Large intestine (tissue), 12 donors: ENCODE measurements around the gene FGF12. TPM values are rescaled to one million over a fixed set of nuclear protein-coding genes. Genes with fewer than 3 reads are reported as not detected.
"Not testable (repeated sequence)": the region's sequence is repeated elsewhere in the genome, so short reads cannot be mapped to it uniquely, and the experiment has no call there.

ENCODE experiments used
- DNase-seq, 2 donors: peaks; one replicate each; pipeline versions ENCODE4 v3.0.0 to v3.0.0-alpha.2; 2013
- H3K27ac ChIP-seq: one replicate; pipeline ENCODE4 v1.5.1; 2013; ENCODE audit warnings: low read length
- H3K27me3 ChIP-seq: 2 replicates; pipeline ENCODE4 v1.6.1; 2013; ENCODE audit warnings: low read length; ENCODE audit not compliant: control insufficient read depth, insufficient read depth
- H3K36me3 ChIP-seq: 2 replicates; pipeline ENCODE4 v1.6.1; 2013; ENCODE audit warnings: low read length; ENCODE audit not compliant: control insufficient read depth, insufficient read depth
- H3K4me1 ChIP-seq: one replicate; pipeline ENCODE4 v1.6.1; 2013; ENCODE audit warnings: low read length; ENCODE audit not compliant: control insufficient read depth, insufficient read depth
- H3K4me3 ChIP-seq: one replicate; pipeline ENCODE4 v1.5.1; 2013; ENCODE audit warnings: low read length
- H3K9me3 ChIP-seq: one replicate; pipeline ENCODE4 v1.6.1; 2013; ENCODE audit warnings: mild to moderate bottlenecking, low read depth, low read length, moderate library complexity; ENCODE audit not compliant: control insufficient read depth
- WGBS: methylation state at CpG from one replicate; pipeline ENCODE4 v1.1.5; 2013; ENCODE audit warnings: low lambda C conversion rate; ENCODE audit not compliant: insufficient coverage; 5-methylcytosine and 5-hydroxymethylcytosine counted together
- long read RNA-seq, 11 donors: transcript quantifications; one replicate each; lab custom pipeline, GENCODE V29; 2026
- polyA plus RNA-seq: library from polyadenylated mRNA; unstranded; fragments of 120-200 nt; gene quantifications from one replicate; pipeline ENCODE4 v1.2.1, GENCODE V29; 2013

Gene FGF12
- 2.1 TPM for polyA plus RNA-seq
- long read RNA-seq, donor 1, result 0 reads
- long read RNA-seq, donor 2, result 0 reads
- long read RNA-seq, donor 3, result 0 reads
- long read RNA-seq, donor 4, result 0 reads
- long read RNA-seq, donor 5, result 0 reads
- long read RNA-seq, donor 6, result 0 reads
- long read RNA-seq, donor 7, partial matches to known transcripts, result 0 of 1 reads
- long read RNA-seq, donor 7, other reads (novel, unspliced or antisense), result 0 of 1 reads
- long read RNA-seq, donor 8, result 0 reads
- long read RNA-seq, donor 9, result 0 reads
- long read RNA-seq, donor 10, result 0 reads
- long read RNA-seq, donor 11, partial matches to known transcripts, result 0 of 1 reads
- long read RNA-seq, donor 11, other reads (novel, unspliced or antisense), result 0 of 1 reads

DNA sequence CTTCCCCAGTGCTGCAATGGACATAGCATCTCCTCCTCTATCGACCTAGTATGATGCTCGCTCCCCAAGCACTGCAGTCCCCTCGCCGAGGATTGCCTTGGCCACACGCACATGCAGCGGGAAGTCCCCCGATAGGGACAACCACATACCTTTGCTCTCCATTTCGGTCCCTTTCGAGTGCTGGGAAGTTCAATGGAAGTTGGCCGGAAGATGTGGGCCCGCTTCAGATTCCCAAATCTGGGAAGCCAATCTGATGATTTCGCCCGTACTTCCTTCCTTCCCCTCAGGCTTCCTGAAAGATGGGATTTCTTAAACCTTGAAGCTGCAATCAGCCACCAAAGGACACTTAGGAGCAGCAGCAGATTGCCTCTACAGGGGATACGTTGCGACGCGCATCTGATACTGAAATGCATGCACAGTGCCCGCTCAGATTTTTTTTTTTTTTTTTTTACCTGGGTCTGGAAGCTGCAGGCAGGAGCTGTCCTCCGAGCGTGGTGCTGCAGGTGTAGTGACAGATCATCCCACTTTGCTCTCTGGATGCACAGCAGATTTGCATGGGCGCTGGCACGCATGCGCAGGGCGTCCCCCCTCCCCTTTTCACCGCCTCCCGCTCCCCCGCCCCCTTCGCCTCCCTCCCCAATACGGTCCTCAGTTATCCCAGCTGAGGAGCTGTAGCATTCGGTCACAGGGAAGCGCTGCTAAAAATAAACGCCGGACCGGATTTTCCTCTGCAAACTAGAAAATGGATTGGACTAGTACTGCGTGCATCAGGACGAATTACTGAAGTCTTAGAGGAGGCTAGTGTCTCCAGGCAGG is at the start of gene FGF12:
Gene FGF12 (minus strand): TSS at position 510 of the 816 bp plus-strand sequence.
- Histone ChIP-seq H3K4me3 (peak within 1 kb of the TSS; percentile 7), H3K27ac (no peak within 1 kb of the TSS), H3K9me3 (no peaks in the 10 kb centered on the region), H3K36me3 (no peaks in the 10 kb centered on the region), H3K27me3 (peaks cover 3% of the 10 kb centered on the region), H3K4me1 (no peaks in the 10 kb centered on the region)
- peak; percentile 23 to 42 for DNase-seq
- WGBS, result 0% methylated on average over 3 of the region's 36 CpGs

DNA sequence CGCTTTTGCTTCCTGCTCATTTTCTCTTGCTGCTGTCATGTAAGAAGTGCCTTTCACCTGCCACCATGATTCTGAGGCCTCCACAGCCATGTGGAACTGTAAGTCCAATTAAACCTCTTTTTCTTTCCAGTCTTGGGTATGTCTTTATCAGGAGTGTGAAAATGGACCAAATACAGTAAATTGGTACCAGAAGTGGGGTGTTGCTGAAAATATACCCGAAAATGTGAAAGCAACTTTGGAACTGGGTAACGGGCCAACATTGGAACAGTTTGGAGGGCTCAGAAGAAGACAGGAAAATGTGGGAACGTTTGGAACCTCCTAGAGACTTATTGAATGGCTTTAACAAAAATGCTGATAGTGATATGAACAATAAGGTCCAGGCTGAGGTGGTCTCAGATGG is 47.0 kb upstream of the FGF12 start:
- not testable (repeated sequence) for H3K4me1 ChIP-seq, H3K4me3 ChIP-seq, H3K27me3 ChIP-seq, DNase-seq, H3K36me3 ChIP-seq, H3K27ac ChIP-seq, H3K9me3 ChIP-seq
- WGBS, result 100% methylated on average over 1 of the region's 4 CpGs

DNA sequence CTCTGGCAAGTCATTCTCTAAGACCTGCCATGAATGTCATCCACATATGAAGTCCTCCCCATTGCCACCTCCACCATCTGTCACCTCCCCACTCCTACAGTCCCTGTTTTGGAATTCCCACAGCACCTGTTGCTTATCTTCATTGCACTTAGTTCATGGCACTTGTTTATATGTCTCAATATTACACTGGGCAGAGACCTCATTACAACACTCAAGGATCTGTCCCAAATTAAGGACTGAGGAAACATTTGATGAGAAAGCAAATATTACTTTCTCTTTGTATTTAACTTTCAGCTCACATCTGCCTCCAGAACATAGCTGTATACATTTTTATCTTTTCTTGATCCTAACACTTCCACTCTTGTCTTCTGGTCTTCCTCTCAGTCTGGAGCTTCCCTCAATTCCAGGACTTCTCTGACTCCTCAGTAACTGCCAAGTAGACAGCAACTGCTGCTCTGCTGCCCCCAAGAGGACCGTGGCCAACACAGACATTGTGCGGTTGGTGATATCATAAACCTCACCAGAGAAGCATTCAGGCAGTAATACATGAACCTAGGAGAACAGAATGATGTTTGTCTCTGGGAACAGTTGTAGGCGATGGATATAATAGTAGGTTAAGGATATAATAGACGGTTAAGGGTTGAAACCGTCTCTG is 45.0 kb upstream of the FGF12 start:
- no peak for DNase-seq
- no peaks in the 10 kb centered on the region for H3K36me3 ChIP-seq
- H3K27ac ChIP-seq, result no peak overlapping the region
- H3K27me3 ChIP-seq, result no peaks in the 10 kb centered on the region
- WGBS, result 70% methylated on average over 3 of the region's 5 CpGs
- H3K9me3 ChIP-seq, result no peaks in the 10 kb centered on the region
- no peaks in the 10 kb centered on the region for H3K4me1 ChIP-seq
- H3K4me3 ChIP-seq, result no peak overlapping the region

DNA sequence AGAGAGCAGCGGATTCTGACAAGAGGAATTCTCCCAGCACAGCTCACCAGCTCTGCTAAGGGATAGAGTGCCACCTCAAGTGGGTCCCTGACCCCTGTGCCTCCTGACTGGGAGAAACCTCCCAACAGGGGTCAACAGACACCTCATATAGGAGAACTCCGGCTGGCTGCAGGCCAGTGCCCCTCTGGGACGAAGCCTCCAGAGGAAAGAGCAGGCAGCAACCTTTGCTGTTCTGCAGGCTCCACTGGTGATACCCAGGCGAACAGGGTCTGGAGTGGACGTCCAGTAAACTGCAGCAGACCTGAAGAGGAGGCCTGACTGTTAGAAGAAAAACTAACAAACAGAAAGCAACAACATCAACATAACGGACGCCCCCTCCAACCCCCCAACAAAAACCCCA is 31.3 kb upstream of the FGF12 start:
- no peaks in the 10 kb centered on the region for H3K36me3 ChIP-seq
- H3K4me3 ChIP-seq, result no peak overlapping the region
- WGBS, result no CpG with 5 or more reads among the region's 7 CpGs
- no peaks in the 10 kb centered on the region for H3K9me3 ChIP-seq
- no peak overlapping the region for H3K27ac ChIP-seq
- no peaks in the 10 kb centered on the region for H3K27me3 ChIP-seq
- DNase-seq, result no peak
- no peaks in the 10 kb centered on the region for H3K4me1 ChIP-seq

DNA sequence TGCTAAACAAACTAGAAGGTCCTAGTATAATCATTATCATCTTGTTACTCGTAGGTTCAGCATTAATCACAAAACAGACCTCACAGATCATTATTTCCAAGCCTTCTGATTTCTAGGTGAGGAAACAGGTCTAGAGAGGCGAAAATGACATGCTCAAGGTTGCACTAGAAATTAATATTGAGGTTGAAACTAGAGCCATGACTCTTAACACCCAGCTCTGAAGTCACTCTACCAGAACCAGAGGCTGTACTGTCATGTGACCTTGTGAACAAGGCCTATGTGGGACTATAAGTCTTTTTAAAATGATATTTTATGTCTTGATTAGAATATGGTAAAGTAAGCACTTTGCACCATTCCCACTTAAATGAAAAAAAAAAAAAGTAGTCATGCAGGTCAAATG is 23.8 kb upstream of the FGF12 start:
- no peak overlapping the region for H3K4me3 ChIP-seq
- no CpG with 5 or more reads among the region's 2 CpGs for WGBS
- no peaks in the 10 kb centered on the region for H3K9me3 ChIP-seq
- H3K27ac ChIP-seq, result no peak overlapping the region
- no peaks in the 10 kb centered on the region for H3K27me3 ChIP-seq
- H3K36me3 ChIP-seq, result no peaks in the 10 kb centered on the region
- H3K4me1 ChIP-seq, result no peaks in the 10 kb centered on the region
- DNase-seq, result no peak

DNA sequence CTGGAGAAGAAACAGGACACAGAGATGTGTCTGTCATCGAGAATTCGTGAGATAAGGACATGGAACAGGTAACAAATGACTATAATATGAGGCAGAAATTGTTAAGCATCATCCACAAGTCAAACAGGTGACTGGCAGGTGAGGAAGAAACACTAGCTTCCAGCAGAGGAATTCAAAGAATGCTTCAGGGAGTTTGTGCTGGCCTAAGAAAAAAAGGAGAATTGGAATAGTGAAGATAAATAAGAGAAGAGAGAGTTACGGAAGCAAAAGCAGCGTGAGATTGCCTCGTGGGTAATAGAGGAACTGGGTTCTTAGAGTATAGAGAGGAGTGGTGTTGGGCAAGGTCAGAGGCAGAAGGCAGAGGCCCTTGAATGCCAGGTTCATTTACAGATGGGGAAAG is 22.9 kb upstream of the FGF12 start:
- no peak for DNase-seq
- Histone ChIP-seq H3K36me3 (no peaks in the 10 kb centered on the region), H3K9me3 (no peaks in the 10 kb centered on the region), H3K4me1 (no peaks in the 10 kb centered on the region), H3K27ac (no peak overlapping the region), H3K4me3 (no peak overlapping the region), H3K27me3 (no peaks in the 10 kb centered on the region)
- 49% methylated on average over 4 of the region's 5 CpGs for WGBS

DNA sequence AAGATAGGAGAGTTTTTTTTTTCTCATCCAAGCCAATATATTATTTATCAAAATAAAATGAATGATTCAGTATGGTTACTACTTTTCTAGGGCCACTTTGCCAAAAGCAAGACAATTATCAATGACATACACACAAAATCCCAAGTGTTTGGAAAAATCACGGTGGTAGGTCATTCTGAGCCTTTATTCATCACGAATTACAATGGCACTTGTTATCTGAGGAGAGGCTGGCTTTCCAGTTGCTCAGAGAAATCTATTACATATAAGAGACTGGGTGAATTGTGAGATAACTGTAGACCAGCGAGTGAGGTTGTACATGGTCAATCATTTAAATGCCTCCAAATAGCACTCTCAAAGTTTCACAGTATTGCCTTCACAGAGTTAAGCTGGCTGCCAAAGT is 20.4 kb upstream of the FGF12 start:
- H3K4me3 ChIP-seq, result no peak overlapping the region
- H3K27me3 ChIP-seq, result no peaks in the 10 kb centered on the region
- 37% methylated on average over 2 of the region's 3 CpGs for WGBS
- no peaks in the 10 kb centered on the region for H3K4me1 ChIP-seq
- no peaks in the 10 kb centered on the region for H3K9me3 ChIP-seq
- no peak for DNase-seq
- H3K27ac ChIP-seq, result no peak overlapping the region
- no peaks in the 10 kb centered on the region for H3K36me3 ChIP-seq

DNA sequence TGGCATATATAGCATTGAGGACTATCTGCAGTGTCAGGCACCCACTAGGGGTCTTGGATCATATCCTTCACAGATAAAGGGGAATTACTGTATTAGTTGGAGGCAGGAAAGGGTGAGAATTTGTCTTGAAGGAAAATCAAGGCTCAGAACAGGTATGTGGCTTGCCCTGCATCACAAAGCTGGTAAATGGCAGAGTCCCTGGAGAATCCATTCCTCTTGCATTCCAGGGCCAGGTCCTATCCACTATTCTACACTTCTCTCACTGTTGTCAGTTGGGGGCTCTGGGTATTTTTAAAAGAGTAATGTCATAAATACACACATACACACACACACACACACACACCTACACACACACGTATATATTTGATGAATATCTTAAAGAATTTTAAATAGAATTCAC is 19.8 kb upstream of the FGF12 start:
- no peak for DNase-seq
- Histone ChIP-seq H3K36me3 (no peaks in the 10 kb centered on the region), H3K4me1 (no peaks in the 10 kb centered on the region), H3K27ac (no peak overlapping the region), H3K4me3 (no peak overlapping the region), H3K27me3 (no peaks in the 10 kb centered on the region), H3K9me3 (no peaks in the 10 kb centered on the region)
- no CpG with 5 or more reads among the region's 1 CpG for WGBS

DNA sequence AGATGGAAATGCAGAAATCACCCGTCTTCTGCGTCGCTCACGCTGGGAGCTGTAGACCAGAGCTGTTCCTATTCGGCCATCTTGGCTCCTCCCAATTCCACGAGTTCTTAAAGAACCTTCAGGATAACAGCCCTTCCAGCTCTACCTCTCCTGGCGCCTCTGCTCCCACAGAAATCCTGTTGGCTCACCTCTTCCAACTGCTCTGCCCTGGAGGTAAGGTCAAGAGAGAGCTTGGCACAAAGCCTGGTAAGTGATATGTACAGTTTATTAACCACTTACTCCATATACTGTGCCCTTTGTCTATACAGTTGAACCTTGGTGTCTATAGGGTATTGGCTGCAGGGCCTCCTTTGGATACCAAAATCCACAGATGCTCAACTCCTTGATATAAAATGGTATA is 17.8 kb upstream of the FGF12 start:
- no peak overlapping the region for H3K4me3 ChIP-seq
- no peaks in the 10 kb centered on the region for H3K36me3 ChIP-seq
- no peaks in the 10 kb centered on the region for H3K4me1 ChIP-seq
- H3K9me3 ChIP-seq, result no peaks in the 10 kb centered on the region
- no peak overlapping the region for H3K27ac ChIP-seq
- 100% methylated on average over 3 of the region's 7 CpGs for WGBS
- DNase-seq, result no peak
- no peaks in the 10 kb centered on the region for H3K27me3 ChIP-seq

DNA sequence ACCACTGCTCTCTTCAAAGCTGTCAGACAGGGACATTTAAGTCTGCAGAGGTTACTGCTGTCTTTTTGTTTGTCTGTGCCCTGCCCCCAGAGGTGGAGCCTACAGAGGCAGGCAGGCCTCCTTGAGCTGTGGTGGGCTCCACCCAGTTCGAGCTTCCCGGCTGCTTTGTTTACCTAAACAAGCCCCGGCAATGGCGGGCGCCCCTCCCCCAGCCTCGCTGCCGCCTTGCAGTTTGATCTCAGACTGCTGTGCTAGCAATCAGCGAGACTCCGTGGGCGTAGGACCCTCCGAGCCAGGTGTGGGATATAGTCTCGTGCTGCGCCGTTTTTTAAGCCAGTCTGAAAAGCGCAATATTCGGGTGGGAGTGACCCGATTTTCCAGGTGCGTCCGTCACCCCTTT is 17.3 kb upstream of the FGF12 start:
- not testable (repeated sequence) for H3K4me3 ChIP-seq, DNase-seq, H3K27me3 ChIP-seq, H3K9me3 ChIP-seq, H3K27ac ChIP-seq, H3K36me3 ChIP-seq, H3K4me1 ChIP-seq
- no CpG with 5 or more reads among the region's 19 CpGs for WGBS
